ENCODE results near the gene USP21. TPM values are rescaled to one million over a fixed set of nuclear protein-coding genes. Genes with fewer than 3 reads are reported as not detected.
A peak's percentile ranks its signal among the peaks of the same experiment; 100 is the strongest.

USP21 gene
- total and polyA plus RNA-seq, 9 donors = 16.7 to 41.9 (median 36.2) TPM

- Histone ChIP-seq H3K36me3 (no peaks in the 10 kb centered on the region), H3K4me1 (ENCODE audit: insufficient read depth) (peaks cover 10% of the 10 kb centered on the region), H3K4me3 (no peak overlapping the region), H3K9me3 (no peaks in the 10 kb centered on the region), H3K27me3 (no peaks in the 10 kb centered on the region), H3K27ac (peak overlapping the region in 1 of 2 donors; percentile 89)
- intact Hi-C loops (cut with DNase I) = no loop called here
- no peak for DNase-seq
- no peak for TF ChIP-seq CTCF (IDR thresholded peaks at IDR 0.05)
- 87 to 90% (median 88%) methylated on average over 22 of the region's 22 CpGs for WGBS, 3 donors
Measured at GRCh38 chr1:161160671-161161145, 1.4 kb downstream of the USP21 start.

- no peaks in the 10 kb centered on the region for H3K27me3 ChIP-seq
- no peak overlapping the region for H3K27ac ChIP-seq
- WGBS, 3 donors = 59 to 72% (median 63%) methylated on average over 5 of the region's 5 CpGs
- DNase-seq = peak in 1 of 5 donors; percentile 11
- H3K4me1 ChIP-seq (ENCODE audit: insufficient read depth) = peaks cover 10% of the 10 kb centered on the region
- no peak overlapping the region for H3K4me3 ChIP-seq
- no peaks in the 10 kb centered on the region for H3K9me3 ChIP-seq
- no peaks in the 10 kb centered on the region for H3K36me3 ChIP-seq
- intact Hi-C loops (cut with DNase I) = no loop called here
- TF ChIP-seq CTCF (IDR thresholded peaks at IDR 0.05) = no peak
Measured at GRCh38 chr1:161161652-161162051, 2.4 kb downstream of the USP21 start.

- 66 to 71% (median 68%) methylated on average over 7 of the region's 7 CpGs for WGBS, 3 donors
- Histone ChIP-seq H3K4me3 (no peak overlapping the region), H3K27me3 (no peaks in the 10 kb centered on the region), H3K27ac (no peak overlapping the region), H3K4me1 (ENCODE audit: insufficient read depth) (peaks cover 10% of the 10 kb centered on the region), H3K36me3 (no peaks in the 10 kb centered on the region), H3K9me3 (no peaks in the 10 kb centered on the region)
- intact Hi-C loops (cut with DNase I) = no loop called here
- TF ChIP-seq EP300 (IDR thresholded peaks at IDR 0.05) = no peak
- no peak for TF ChIP-seq CTCF (IDR thresholded peaks at IDR 0.05)
- TF ChIP-seq POLR2A (IDR thresholded peaks at IDR 0.05) = no peak
- DNase-seq = peak in 1 of 5 donors; percentile 12
Measured at GRCh38 chr1:161162052-161162451, 2.8 kb downstream of the USP21 start.

- intact Hi-C loops (cut with DNase I) = no loop called here
- TF ChIP-seq EP300 (IDR thresholded peaks at IDR 0.05) = no peak
- no peak for TF ChIP-seq CTCF (IDR thresholded peaks at IDR 0.05)
- TF ChIP-seq POLR2A (IDR thresholded peaks at IDR 0.05) = no peak
- 85 to 92% (median 86%) methylated on average over 10 of the region's 10 CpGs for WGBS, 3 donors
- Histone ChIP-seq H3K4me3 (no peak overlapping the region), H3K27ac (no peak overlapping the region), H3K4me1 (ENCODE audit: insufficient read depth) (peaks cover 13% of the 10 kb centered on the region), H3K27me3 (no peaks in the 10 kb centered on the region), H3K9me3 (no peaks in the 10 kb centered on the region), H3K36me3 (no peaks in the 10 kb centered on the region)
- peak in 1 of 5 donors; percentile 15 for DNase-seq
Measured at GRCh38 chr1:161162806-161163205, 3.5 kb downstream of the USP21 start.

GRCh38 chr1:161163793-161164192, 4.5 kb downstream of the USP21 start:
- intact Hi-C loops (cut with DNase I) = no loop called here
- no peak overlapping the region for H3K4me3 ChIP-seq
- peaks cover 14% of the 10 kb centered on the region for H3K4me1 ChIP-seq (ENCODE audit: insufficient read depth)
- H3K27ac ChIP-seq = no peak overlapping the region
- DNase-seq = no peak
- no peak for TF ChIP-seq CTCF (IDR thresholded peaks at IDR 0.05)
- TF ChIP-seq POLR2A (IDR thresholded peaks at IDR 0.05) = no peak
- no peak for TF ChIP-seq EP300 (IDR thresholded peaks at IDR 0.05)
- no peaks in the 10 kb centered on the region for H3K9me3 ChIP-seq
- H3K27me3 ChIP-seq = no peaks in the 10 kb centered on the region
- WGBS, 3 donors = 82 to 83% (median 82%) methylated on average over 5 of the region's 5 CpGs
- H3K36me3 ChIP-seq = no peaks in the 10 kb centered on the region

All from ovary (tissue), 9 donors.